Left renal cortex interstitium (tissue), 4 donors: Measurements from ENCODE around the gene NPNT. TPM values are rescaled to one million over a fixed set of nuclear protein-coding genes. Genes with fewer than 3 reads are reported as not detected.
"Not testable (repeated sequence)": the region's sequence is repeated elsewhere in the genome, so short reads cannot be mapped to it uniquely, and the experiment has no call there.

Experiments
- DNase-seq, 4 donors: peaks; one replicate each; pipeline ENCODE4 v3.0.0-alpha.2; 2013; ENCODE audit warnings: low read depth in 4 of 4, low spot score in 2 of 4, missing footprints in 1 of 4
- polyA plus RNA-seq, 4 donors: library from polyadenylated mRNA; unstranded; fragments of 120-200 nt; gene quantifications; one replicate each; pipeline ENCODE4 v1.2.1, GENCODE V29; 2013; ENCODE audit not compliant: insufficient read length in 4 of 4

Gene NPNT, protein sequence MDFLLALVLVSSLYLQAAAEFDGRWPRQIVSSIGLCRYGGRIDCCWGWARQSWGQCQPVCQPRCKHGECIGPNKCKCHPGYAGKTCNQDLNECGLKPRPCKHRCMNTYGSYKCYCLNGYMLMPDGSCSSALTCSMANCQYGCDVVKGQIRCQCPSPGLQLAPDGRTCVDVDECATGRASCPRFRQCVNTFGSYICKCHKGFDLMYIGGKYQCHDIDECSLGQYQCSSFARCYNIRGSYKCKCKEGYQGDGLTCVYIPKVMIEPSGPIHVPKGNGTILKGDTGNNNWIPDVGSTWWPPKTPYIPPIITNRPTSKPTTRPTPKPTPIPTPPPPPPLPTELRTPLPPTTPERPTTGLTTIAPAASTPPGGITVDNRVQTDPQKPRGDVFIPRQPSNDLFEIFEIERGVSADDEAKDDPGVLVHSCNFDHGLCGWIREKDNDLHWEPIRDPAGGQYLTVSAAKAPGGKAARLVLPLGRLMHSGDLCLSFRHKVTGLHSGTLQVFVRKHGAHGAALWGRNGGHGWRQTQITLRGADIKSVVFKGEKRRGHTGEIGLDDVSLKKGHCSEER
- 100 to 1,000 TPM; 164 to 207 (median 187) TPM for polyA plus RNA-seq

- DNase-seq, result peak in 3 of 4 donors; percentile 23 to 38 (median 38)
Measured at GRCh38 chr4:105894660-105895582, at the start of gene NPNT. Gene NPNT (plus strand): TSS chr4:105895471. CDS start chr4:105895653, 182 bp downstream.

- DNase-seq, result no peak
Measured at GRCh38 chr4:105845559-105845958, 49.7 kb upstream of the NPNT start.

- not testable (repeated sequence) for DNase-seq
Measured at GRCh38 chr4:105848359-105848758, 46.9 kb upstream of the NPNT start.

DNA sequence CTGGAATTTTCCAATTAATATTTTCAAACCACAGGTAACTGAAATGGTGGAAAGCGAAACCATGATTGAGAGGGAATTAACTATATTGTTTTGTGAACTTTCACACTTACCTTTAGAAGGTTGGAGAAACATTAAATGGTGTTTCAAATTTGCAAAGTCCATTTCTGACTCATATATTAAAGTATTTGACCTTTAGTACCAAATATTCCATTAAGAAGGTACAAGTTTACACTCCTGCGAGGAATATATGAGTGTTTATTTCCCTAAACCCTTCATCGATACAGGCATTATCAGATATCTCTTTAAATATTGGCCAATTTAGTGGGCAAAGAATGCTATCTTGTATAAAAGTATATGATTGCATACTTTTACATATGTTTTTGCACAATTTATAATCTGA is 44.1 kb upstream of the NPNT start:
- no peak for DNase-seq

GRCh38 chr4:105852230-105852629 is 43.0 kb upstream of the NPNT start:
- not testable (repeated sequence) for DNase-seq

DNA sequence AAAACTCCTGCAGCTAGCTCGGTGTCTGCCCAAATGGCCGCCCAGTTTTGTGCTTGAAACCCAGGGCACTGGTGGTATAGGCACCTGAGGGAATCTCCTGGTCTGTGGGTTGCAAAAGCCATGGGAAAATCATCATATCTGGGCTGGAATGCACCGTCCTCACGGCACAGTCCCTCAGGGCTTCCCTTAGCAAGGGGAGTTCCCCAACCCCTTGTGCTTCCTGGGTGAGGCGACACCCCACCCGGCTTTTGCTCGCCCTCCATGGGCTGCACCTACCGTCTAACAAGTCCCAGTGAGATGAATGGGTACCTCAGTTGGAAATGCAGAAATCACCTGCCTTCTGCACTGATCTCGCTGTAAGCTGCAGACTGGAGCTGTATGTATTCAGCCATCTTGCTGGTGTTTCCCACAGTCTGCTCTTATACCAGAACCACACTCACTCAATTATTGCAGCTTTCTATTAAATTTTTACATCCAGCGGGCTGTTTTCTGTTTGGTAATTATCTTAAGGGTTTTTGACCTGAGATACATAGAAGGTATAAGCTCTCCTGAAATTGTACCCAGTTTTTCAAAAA is 36.7 kb upstream of the NPNT start:
- DNase-seq, result no peak

DNA sequence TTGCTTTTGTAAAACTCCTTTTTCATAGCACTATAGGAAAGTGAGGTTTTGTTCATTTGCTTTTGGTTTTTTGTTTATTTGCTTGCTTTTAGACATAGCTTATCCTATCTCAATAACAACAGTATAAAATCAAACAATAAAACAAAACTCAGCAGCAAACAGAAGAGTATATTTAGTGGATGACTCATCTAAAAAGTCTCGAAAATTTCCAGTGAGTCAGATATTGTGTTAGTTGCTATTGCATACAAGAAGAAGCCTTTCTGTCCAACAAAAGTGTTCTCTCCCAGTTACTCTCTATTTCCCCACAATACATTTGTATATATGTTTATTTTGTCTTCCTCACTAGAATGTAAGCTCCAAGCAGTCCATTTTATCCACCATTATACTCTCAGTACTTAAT is 36.0 kb upstream of the NPNT start:
- DNase-seq, result no peak

- DNase-seq, result no peak
Measured at GRCh38 chr4:105870963-105871362, 24.3 kb upstream of the NPNT start.

- DNase-seq, result no peak
Measured at GRCh38 chr4:105871997-105872396, 23.3 kb upstream of the NPNT start.

- no peak for DNase-seq
Measured at GRCh38 chr4:105875233-105875632, 20.0 kb upstream of the NPNT start.

DNA sequence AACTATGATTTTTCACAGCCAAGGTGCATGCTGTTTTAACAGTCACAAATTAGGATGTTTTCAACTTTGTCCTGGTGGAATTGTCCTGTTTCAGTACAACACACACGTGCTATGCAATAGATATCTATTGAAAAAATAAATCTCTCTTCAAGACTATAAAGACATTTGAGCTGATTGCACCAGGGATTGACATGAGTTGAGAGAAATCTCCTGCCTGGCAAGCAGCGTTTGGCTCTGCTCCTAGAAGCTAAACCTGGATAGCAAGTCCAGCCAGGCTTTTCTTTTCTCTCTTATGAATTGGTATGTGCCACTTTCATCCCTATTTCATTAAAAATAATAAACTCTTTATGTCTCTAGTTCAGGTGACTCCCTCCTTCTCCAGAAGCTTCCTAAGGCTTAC is 16.6 kb upstream of the NPNT start:
- DNase-seq, result no peak

DNA sequence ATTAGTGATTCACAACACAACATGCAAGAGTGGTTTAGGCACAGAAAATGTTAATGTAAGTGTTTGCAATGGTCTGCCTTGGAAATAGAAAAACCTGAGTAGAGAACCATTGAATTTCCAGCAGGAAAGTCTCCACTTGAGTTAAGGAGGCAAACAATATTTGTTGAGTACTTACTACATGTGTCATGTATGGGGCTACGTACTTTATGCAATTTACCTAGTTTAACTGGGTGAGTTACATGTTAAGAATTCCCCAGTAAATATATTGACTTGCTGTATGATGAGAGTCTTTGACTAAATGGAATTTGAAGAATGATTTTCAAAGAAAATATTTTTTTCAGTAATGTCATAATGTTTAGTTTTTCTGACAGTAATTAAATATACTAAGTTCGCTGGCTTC is 7.8 kb upstream of the NPNT start:
- no peak for DNase-seq

GRCh38 chr4:105895583-105896460 is 551 bp downstream of the NPNT start:
- DNase-seq, result peak in 3 of 4 donors; percentile 20 to 36 (median 24)

DNA sequence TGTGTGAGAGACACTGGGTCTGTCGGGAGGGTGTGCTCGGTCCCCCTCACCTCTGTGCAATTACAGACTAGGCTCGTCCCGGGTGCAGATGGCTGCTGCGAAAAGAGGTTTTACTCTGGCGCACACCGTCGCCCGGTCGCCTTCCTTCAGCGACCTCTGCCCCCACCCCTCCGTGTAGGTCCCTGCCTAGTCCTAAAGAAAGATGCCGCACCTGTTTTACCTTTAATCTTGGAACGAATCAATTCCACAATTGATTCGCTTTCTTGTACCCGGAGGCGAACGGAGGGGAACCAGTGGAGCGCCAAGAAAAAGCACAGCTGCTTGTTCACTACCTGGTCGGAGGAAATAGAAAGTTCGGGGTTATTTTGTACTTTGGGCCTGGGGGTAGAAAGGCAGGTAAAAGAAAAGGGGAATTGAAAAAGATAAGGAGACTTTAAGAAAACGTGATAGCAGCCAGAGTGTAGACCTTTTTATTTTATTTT is 1.2 kb downstream of the NPNT start:
- DNase-seq, result peak in 1 of 4 donors; percentile 11

DNA sequence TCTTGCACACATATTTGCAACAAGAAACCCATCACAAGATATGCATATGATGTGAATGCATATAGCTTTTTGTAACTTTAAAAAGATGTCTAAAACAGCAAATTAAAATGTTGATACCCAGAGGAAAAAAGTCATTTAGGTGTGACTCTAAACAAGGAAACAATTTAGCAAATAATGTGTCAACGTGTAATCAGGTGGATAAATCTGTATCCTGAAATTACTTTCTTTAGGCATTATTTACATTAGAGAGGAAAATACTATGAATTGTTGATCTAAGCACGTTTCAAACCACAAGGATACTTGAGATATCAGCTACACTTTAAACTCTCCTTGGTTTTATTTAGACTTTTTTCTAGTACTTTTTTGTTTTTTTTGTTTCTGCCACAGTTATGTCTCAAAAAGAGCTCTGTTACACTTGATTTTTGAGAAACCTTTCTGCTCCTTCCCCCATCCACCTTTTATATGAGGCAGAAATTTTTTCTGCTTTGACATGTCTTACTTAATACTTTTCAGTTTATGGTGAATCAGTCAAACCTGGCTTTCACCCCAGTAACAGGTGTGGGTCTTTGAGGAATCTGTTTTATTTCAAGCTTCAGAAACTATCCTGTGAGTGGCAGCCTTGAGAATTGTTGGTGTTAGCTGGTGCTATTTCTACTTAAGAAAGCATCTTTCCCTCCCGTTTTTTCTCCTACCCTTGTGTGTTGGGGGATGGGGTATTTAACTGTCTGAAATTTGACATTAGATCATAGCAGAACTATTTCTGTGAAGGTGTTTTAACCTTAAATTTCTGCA is 1.9 kb downstream of the NPNT start:
- DNase-seq, result peak in 1 of 4 donors; percentile 4

DNA sequence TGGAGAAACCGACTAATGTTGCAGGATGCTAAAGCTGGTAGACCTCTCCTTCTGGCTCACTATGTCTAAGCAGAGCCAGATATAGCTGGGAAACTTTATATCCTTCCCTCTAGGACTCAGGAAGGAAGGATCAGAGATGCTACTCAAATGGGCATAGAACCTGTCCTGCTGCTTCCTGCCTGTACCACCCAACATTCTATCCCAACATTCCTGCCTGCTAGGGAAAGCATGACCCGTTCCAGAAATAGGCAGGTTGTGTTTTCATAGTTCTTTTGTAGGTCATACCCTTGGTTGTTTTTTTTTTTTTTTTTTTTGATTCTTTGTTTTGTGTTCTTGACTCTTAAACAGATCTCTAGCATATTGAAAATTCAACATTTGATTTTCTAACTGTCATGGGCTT is 5.3 kb downstream of the NPNT start:
- no peak for DNase-seq

DNA sequence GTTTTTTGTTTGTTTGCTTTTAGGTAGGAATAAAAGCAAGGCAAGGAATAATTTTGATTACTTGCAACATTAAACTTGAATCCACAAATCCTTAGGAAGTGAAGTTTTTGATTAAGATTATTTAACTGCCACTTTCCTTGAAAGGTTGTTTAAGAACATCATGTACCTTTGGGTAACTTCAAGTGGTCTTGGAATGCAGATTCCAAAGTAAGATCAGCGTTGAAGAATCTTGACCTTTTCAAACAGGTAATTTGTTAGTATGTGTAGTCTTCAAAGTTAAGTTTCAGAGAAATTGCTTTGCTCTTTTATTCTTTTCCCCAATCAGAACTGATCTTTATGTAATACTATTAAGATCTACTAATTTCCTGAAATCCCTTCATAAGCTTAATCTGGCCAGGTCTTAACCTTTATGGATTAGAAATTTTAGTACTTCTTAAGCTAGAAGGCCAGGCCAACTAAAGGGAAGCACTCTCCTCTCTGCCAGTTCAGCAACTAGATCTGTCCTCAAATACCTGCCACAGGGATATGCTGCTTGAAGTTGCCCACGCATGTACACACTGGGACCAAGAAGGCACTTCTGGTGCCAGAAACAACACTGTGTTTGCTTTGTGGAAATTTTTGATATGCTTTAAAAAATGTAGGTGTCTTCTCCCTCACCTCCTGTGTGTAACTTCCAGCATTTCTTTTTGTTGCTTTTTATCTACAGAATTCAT is 7.4 kb downstream of the NPNT start:
- DNase-seq, result no peak

- no peak for DNase-seq
Measured at GRCh38 chr4:105909787-105910281, 14.6 kb downstream of the NPNT start.
